HG03039 (cell line): ENCODE measurements around the gene ITGB8.

Source experiments
- ATAC-seq: cut with Tn5 transposase; IDR thresholded peaks from one replicate; pipeline ENCODE4 v1.9.1; 2021; ENCODE audit warnings: mild to moderate bottlenecking, moderate library complexity; ENCODE audit not compliant: unreplicated experiment

Gene ITGB8

GRCh38 chr7:20409961-20410360 lies 79.3 kb downstream of the ITGB8 start:
- ATAC-seq: no peak

DNA sequence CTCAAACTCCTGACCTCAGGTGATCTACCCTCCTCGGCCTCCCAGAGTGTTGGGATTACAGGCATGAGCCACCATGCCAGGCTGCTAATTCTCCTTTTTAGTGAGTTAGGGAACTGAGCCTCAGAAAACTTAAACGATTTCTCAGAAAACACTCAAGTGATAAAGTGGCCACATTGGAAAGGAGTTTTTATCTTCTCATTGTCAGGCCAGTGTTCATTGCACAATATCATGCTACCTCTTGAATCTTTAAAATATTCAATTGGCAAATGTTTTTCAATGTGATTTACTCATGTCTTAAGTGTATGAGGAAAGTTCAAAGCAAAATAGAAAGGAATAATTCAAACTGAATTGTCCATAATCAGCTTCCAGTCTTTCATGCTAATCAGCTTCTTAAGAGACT lies 80.7 kb downstream of the ITGB8 start:
- no peak for ATAC-seq

- no peak for ATAC-seq
Measured at GRCh38 chr7:20412032-20412431, 81.3 kb downstream of the ITGB8 start.

- no peak for ATAC-seq
Measured at GRCh38 chr7:20417260-20417659, 86.6 kb downstream of the ITGB8 start.

GRCh38 chr7:20417675-20418382 lies 87.1 kb downstream of the ITGB8 start:
- no peak for ATAC-seq

DNA sequence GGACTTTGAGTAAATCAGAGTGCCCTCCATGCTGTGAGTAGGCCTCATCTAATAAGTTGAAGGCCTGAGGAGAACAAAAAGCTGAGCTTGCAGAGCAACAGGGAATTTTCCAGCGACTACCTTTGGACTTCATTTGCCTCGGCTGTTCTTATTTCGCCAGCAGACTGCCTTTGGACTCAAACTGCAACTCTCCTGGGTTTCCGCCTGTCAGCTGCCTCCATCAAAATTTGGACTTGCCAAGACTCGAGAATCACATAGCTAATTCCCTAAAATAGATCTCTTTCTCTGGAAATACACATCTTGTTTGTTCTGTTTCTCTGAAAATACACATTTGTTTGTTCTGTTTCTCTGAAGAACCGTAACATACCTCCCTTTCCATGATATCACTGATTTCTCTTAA lies 93.8 kb downstream of the ITGB8 start:
- ATAC-seq: no peak

DNA sequence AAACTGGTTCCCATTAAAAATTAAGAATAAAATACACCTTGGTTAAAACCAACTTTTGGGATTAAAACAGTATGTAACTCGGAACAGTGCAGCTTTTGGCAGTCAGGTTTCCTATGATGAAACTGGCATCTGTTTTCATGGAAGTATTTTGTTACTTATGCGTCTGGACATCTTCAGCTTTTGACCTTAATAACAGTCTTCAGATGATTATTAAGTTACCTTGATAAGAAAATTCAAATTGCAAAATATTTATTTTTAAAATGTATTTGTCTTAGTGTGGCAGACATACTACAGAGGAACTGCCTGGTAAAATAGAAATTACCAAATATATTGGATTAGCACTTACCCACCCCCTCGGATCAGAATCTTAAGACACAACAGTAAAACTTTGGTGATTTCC lies 100.0 kb downstream of the ITGB8 start:
- no peak for ATAC-seq

DNA sequence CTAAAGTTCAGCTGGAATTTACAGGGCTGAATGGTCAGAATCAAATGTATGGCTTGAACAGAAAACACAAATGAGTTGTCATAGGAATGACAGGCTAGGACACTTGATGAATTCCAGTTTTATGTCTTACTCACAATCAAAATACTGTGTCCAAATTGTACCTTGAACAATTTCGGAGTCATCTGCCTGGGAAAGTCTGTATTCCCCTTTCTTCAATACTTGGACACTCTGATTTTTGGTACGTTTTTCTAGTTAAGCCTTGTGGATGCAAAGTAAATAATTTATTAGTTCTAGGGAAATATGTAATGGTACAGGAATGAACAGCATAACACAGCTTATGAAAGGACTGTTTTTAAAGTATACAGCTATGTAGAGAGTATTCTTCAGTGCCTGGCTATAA lies 100.4 kb downstream of the ITGB8 start:
- ATAC-seq: no peak

GRCh38 chr7:20432071-20432470 lies 101.4 kb downstream of the ITGB8 start:
- no peak for ATAC-seq

GRCh38 chr7:20435305-20435704 lies 104.6 kb downstream of the ITGB8 start:
- ATAC-seq: no peak

DNA sequence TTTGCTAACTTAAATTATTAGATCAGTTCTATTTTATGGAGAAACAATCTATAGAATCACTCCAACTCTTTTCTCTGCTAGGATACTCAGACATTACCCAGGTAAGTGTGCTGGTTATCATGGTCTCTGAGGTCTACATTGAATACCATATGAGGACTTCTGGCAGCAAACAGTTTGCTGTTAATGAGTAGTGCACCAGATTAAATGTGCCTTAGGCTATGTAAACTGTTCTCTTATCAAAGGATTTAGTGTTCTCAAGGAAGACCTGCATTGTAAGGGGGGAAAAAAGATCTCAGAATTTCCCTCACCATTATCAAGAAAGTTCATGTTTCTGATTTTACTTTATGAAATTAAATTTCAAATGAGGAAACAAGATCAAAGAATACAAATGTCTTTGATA lies 107.5 kb downstream of the ITGB8 start:
- ATAC-seq: no peak

DNA sequence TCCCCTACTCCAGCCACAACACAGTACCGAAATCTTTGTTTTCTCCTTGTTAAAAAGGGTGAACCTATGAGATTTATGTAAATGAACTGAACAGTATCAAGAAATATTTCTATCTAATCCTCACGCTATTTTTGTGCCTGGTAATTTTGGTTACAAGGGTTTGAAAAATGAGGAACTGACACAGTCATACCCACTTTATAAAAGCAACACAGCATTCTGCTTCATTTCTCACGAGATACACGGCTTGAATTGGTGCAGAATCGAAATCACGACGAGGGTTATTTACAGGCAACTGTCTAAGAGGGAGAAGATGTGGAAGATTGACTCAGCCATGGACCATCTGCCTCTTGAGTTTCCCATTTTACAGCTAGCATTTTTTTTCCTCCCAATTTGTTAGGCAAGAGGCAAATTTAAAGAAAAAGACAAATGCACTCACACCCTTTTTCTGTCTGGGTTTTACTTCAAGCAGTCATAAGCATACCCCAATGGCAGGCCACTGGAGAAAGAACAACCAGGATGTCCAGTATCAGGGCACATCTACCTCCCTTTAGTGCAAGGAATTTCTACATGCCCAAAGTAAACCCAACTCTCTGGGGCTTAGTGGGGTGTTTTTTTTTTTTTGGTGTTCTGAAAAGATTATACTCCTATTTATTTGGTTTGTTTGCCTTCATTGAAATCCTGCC lies 108.1 kb downstream of the ITGB8 start:
- peak; percentile 85 for ATAC-seq

GRCh38 chr7:20439416-20440185 lies 108.9 kb downstream of the ITGB8 start:
- ATAC-seq: no peak

DNA sequence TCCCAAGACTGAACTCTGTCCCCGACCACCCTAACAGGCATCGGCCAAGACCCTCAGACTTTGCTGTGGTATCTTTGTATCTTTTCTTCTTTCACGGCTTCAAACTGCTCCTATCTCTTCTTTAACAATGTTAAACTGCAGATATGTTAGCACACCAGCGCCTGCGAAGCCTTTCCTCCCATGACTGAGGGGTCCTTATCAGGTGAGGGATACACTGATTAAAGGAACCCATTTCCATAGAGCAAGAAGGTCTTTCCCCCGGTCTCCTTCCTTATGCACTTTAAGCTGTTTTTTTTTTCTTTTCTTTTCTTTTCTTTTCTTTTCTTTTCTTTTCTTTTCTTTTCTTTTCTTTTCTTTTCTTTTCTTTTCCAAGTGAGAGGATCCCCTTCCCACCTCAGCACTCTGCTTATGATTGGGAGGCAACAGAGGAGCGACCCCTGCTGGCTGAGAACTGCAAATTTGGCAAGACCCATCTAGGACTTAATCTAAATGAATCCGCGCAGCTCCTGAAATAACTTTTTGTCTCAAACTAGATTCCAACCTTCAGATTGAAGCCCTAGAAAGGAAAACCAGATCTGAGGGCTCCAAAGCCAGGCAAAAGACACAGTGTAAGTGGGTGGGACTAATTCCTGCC lies 109.9 kb downstream of the ITGB8 start:
- no peak for ATAC-seq

DNA sequence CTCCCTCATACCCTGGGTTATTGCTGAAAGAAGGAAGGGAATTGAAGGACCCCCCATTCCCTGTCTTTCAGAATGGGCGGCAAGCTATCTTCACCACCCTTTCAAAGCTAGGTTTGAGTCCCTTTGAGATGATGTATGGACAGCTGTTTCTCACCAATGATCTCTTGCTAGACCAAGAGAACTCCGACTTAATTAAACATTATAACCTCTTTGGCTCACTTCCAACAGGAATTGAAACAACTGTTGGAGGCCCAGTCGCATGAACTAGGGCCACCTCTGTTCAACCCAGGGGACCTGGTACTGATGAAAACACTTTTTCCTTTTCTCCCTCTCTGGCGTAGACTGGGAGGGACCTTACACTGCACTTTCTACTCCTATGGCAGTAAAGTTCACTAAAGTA lies 110.6 kb downstream of the ITGB8 start:
- no peak for ATAC-seq

- no peak for ATAC-seq
Measured at GRCh38 chr7:20441991-20442441, 111.3 kb downstream of the ITGB8 start.

DNA sequence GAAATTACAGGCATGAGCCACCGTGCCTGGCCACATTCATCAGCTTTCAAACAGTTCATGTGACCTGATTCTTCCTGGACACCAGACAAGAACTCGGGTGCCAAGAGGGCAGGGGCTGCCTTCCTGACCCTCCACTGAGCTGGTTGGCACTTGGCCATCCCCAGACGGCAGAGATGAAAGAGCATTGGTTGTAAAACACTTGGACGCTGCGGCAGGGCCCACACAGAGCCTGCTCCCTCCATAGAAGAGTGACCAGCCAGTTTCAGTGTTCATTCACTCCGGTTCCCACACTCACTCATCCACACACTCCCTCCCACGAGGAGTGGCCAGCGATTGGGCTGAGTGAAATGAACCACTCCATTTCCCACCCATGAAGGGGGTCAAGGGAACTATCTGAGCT lies 112.3 kb downstream of the ITGB8 start:
- ATAC-seq: no peak

GRCh38 chr7:20444030-20444800 lies 113.5 kb downstream of the ITGB8 start:
- ATAC-seq: no peak

DNA sequence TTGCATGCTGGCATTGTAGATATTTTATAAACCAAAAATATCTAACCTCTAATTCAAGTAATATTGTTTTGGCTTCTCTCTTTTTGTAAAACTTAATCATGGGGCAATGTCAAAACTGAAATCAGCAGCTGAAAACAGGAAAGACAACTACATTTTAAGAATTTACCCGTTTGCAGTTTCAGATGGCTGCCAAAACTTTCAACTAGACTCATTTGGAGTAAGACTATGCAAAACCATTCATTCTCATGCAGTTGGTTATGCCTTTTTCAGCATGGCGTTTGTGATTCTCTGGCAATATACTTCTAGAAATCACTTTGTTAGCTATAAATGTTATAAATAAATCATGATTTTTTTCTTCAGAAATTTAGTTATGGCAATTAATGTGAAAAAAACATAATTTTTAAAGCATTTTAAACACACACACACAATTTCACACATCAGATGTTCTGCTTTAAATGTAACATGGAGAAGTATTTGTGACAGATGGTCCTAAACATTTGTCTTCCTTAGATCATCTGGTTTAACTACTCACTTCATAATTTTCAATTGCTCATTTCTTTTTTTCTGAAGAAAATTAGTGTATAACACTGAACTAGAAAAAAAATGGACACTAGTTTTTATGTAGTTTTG lies 116.4 kb downstream of the ITGB8 start:
- ATAC-seq: peak; percentile 66

DNA sequence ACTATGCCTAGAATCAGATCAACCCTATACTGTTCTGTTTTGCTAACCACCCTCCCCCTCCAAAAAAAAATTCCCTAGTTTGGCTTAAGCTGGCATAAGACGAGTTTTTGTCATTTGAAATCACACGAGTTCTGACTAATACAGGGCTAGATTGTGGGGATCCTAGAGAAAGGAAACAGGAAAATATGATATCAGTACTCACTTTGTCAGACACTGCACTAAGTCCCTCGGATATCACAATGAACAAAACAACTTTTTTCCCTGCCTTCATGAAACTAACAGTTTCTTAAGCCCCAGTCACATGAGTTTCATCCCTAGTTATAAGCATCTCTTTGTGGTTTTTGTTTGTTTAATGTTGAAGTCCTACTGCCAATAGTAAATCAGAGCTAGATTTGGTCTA lies 118.5 kb downstream of the ITGB8 start:
- no peak for ATAC-seq
